Body of pancreas (tissue), 4 donors: Measurements from ENCODE around the gene CPSF3. TPM values are rescaled to one million over a fixed set of nuclear protein-coding genes. Genes with fewer than 3 reads are reported as not detected.
A peak's percentile ranks its signal among the peaks of the same experiment; 100 is the strongest.

Experiments used
- ATAC-seq: fragments of 150-250 bp; one replicate; pipeline ENCODE4 v1.9.1; 2016
- DNase-seq, 4 donors: peaks; one replicate each; pipeline ENCODE4 v3.0.0-alpha.2; 2019
- H3K27ac ChIP-seq, 4 donors: fragments of 200-600 bp; sonication (generic); 1 replicate in 3 of 4; 2 replicates in 1 of 4; pipeline versions ENCODE4 v1.5.1 to v1.6.1; 2016 to 2019; ENCODE audit warnings: mild to moderate bottlenecking in 1 of 4, mixed read lengths in 1 of 4, moderate library complexity in 1 of 4
- H3K27me3 ChIP-seq, 2 donors: fragments of 200-600 bp; sonication (generic); one replicate each; pipeline ENCODE4 v1.6.0; 2016; ENCODE audit warnings: mild to moderate bottlenecking in 1 of 2
- H3K36me3 ChIP-seq, 2 donors: fragments of 200-600 bp; sonication (generic); replicated peaks in 1 of 2; 2 replicates each; pipeline ENCODE4 v1.5.1; 2016; ENCODE audit warnings: low read depth in 2 of 2; ENCODE audit not compliant: insufficient read depth in 1 of 2
- H3K4me1 ChIP-seq: fragments of 200-600 bp; sonication (generic); one replicate; pipeline ENCODE4 v1.6.0; 2016
- H3K4me3 ChIP-seq, 2 donors: fragments of 200-600 bp; sonication (generic); 1 replicate in 1 of 2; 2 replicates in 1 of 2; pipeline ENCODE4 v1.5.1; 2016 to 2019
- H3K9me3 ChIP-seq, 3 donors: fragments of 200-600 bp; sonication (generic); 1 replicate in 2 of 3; 2 replicates in 1 of 3; pipeline ENCODE4 v1.5.1; 2016
- POLR2A ChIP-seq, 3 donors: fragments of 450-650 bp; IDR thresholded peaks; one replicate each; pipeline ENCODE4 v1.6.1; 2016; ENCODE audit warnings: antibody characterized with exemption in 3 of 3, mild to moderate bottlenecking in 2 of 3
- WGBS, 2 donors: methylation state at CpG; one replicate each; pipeline ENCODE4 v1.1.5; 2017; 5-methylcytosine and 5-hydroxymethylcytosine counted together
- intact Hi-C: fragments of 100-400 bp; cut with DNase I; formaldehyde crosslinking; loops from one replicate; pipeline ENCODE4 v1.15.1; 2023
- total RNA-seq, 2 donors: library from RNA; depleted of rRNA; stranded (reverse); fragments of >200 nt; gene quantifications; one replicate each; pipeline ENCODE4 v1.1.0, GENCODE V29; 2016
- TF ChIP-seq, protein P1 (sequence below), 7 experiments: fragments of 450-650 bp in 4 of 7; fragments of 200-600 bp in 3 of 7; sonication (generic) in 3 of 7; IDR thresholded peaks; one replicate each; pipeline ENCODE4 v1.5.1; 2016 to 2019; ENCODE audit warnings: antibody characterized with exemption in 7 of 7

The CPSF3 gene
- total RNA-seq, 2 donors from 2014 or later, result 11.2 to 84.0 TPM

DNA sequence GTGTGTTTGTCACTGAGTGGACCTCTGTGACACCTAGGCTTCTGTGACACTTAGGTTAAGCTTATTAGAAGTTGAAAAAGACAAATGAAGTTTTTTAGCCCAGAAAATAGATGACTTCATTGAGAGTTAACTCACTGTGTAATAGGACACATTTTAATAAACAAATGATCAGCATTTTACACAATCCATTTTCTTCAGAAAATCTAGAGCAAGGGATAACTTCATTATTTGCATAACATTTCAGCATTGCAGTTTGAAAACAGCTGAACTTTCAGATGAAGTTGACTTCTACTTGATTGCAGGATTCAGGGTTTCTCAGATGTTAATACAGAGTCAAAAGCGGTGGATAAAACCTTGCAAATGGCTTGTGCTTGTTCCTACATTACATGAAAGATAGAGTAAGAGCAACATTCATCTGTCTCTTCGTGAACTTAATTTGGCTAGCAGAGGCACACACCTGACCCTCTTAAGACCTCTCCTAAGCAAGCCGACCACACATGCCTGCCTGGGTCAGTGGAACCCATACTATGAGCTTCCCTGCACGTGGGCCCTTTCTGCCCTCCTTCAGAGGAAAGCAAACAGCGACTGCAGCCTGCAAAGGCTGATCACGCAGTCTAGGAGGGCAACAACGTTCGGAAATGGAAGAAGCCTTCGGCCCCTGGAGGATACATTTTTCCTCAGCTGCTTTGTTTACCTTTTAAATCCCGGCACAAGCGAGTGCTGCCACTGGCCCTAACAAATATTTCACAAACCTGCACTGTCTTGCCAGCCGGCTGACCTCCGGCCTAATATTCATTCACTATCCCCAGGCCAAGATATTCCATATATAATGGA, 16.7 kb upstream of the CPSF3 start:
- Histone ChIP-seq H3K4me1 (no peaks in the 10 kb centered on the region), H3K9me3 (no peaks in the 10 kb centered on the region), H3K27me3 (no peaks in the 10 kb centered on the region), H3K27ac (no peak overlapping the region), H3K4me3 (no peak overlapping the region), H3K36me3 (peaks cover 0 to 4% of the 10 kb centered on the region in 2 donors)
- ATAC-seq, result no peak
- no peak for TF ChIP-seq POLR2A (IDR thresholded peaks at IDR 0.05)
- TF ChIP-seq, protein P1, sequence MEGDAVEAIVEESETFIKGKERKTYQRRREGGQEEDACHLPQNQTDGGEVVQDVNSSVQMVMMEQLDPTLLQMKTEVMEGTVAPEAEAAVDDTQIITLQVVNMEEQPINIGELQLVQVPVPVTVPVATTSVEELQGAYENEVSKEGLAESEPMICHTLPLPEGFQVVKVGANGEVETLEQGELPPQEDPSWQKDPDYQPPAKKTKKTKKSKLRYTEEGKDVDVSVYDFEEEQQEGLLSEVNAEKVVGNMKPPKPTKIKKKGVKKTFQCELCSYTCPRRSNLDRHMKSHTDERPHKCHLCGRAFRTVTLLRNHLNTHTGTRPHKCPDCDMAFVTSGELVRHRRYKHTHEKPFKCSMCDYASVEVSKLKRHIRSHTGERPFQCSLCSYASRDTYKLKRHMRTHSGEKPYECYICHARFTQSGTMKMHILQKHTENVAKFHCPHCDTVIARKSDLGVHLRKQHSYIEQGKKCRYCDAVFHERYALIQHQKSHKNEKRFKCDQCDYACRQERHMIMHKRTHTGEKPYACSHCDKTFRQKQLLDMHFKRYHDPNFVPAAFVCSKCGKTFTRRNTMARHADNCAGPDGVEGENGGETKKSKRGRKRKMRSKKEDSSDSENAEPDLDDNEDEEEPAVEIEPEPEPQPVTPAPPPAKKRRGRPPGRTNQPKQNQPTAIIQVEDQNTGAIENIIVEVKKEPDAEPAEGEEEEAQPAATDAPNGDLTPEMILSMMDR (IDR thresholded peaks at IDR 0.05), result no peak
- no peak for DNase-seq
- WGBS, 2 donors, result 74 to 75% methylated on average over 13 of the region's 13 CpGs
- intact Hi-C loops, result no loop called here

DNA sequence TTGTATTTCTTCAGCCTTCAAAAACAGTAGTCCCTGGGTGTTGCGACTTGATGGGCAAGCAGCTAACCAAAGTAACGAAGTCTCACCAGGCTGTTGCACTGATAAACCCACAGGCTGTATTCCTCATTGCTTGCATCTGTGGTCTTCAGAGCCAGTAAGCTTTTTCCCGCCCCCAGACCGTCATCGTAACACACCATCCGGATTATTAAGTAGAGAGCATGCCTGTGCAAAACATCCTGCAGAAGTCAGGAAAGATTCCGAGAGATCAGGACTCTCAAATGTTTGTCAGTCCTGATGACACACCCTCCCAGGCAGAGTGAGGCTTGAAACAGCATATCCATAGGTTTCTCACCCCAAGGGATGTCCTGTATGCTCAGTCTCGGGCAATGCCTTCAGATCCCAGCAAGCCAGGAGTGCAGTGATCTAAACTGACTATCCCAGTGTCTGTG, 16.1 kb upstream of the CPSF3 start:
- no peak for ATAC-seq
- peaks cover 0 to 4% of the 10 kb centered on the region in 2 donors for H3K36me3 ChIP-seq
- no peaks in the 10 kb centered on the region for H3K27me3 ChIP-seq
- TF ChIP-seq, protein P1 (IDR thresholded peaks at IDR 0.05), result no peak
- TF ChIP-seq POLR2A (IDR thresholded peaks at IDR 0.05), result no peak
- no peak overlapping the region for H3K4me3 ChIP-seq
- 87 to 92% methylated on average over 8 of the region's 8 CpGs for WGBS, 2 donors
- no peaks in the 10 kb centered on the region for H3K4me1 ChIP-seq
- H3K9me3 ChIP-seq, result no peaks in the 10 kb centered on the region
- DNase-seq, result no peak
- intact Hi-C loops, result no loop called here
- H3K27ac ChIP-seq, result no peak overlapping the region

DNA sequence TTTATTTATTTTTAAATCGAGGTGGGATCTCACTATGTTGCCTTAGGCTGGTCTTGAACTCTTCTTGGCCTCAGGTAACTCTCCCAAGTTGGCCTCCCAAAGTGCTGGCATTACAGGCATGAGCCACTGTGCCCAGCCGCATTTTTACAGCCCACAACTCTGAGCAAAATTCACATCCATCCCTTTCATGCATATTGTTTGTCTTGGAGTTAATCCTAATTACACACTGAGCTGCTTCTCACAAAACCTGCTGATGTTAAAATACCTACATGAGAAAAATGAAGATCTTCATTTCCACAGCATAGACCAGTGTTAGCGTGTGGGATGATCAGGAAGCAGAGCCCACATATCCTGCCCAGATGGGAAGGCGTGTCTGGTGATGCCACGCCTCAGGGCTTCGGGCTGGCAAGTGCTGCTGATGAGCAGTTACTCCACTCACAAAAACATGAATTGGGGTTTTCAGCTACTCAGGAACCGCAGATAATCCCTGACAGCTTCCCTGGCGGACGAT, 14.8 kb upstream of the CPSF3 start:
- Histone ChIP-seq H3K36me3 (peaks cover 0 to 4% of the 10 kb centered on the region in 2 donors), H3K27me3 (no peaks in the 10 kb centered on the region), H3K27ac (peak overlapping the region in 1 of 4 donors; percentile 25), H3K9me3 (no peaks in the 10 kb centered on the region), H3K4me3 (no peak overlapping the region), H3K4me1 (no peaks in the 10 kb centered on the region)
- WGBS, 2 donors, result 64 to 74% methylated on average over 9 of the region's 9 CpGs
- DNase-seq (peak in 1 of 4 donors; percentile 27), ATAC-seq (peak; percentile 21)
- TF ChIP-seq, protein P1 (IDR thresholded peaks at IDR 0.05), result no peak
- TF ChIP-seq POLR2A (IDR thresholded peaks at IDR 0.05), result no peak
- intact Hi-C loops, result no loop called here

DNA sequence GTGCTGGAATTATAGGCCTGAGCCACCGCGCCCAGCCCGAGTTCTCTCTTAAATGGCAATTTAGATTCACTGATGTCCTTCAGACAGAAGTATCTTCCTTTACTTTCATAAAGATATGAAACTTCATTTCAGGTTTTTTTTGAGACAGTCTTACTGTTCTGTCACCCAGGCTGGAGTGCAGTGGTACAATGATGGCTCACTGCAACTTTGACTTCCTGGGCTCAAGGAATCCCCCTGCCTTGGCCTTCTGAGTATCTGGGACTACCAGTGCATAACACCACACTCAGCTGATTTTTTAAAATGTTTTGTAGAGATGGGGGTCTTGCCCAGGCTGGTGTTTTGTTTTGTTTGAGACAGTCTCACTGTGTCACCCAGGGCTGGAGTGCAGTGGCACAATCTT, 13.3 kb upstream of the CPSF3 start:
- Histone ChIP-seq H3K36me3 (peaks cover 0 to 4% of the 10 kb centered on the region in 2 donors), H3K27me3 (no peaks in the 10 kb centered on the region), H3K27ac (no peak overlapping the region), H3K4me3 (no peak overlapping the region), H3K9me3 (no peaks in the 10 kb centered on the region), H3K4me1 (no peaks in the 10 kb centered on the region)
- intact Hi-C loops, result no loop called here
- TF ChIP-seq, protein P1 (IDR thresholded peaks at IDR 0.05), result no peak
- TF ChIP-seq POLR2A (IDR thresholded peaks at IDR 0.05), result no peak
- ATAC-seq, result no peak
- DNase-seq, result no peak
- WGBS, 2 donors, result 100% methylated on average over 3 of the region's 3 CpGs
